Activated effector memory CD4-positive, alpha-beta T cell treated with Interleukin-2 at 50 U/mL for 16 hours (primary cell): ENCODE data around the gene CCDC78.
"Not testable (repeated sequence)": the region's sequence is repeated elsewhere in the genome, so short reads cannot be mapped to it uniquely, and the experiment has no call there.

Experiments
- DNase-seq: peaks from one replicate; pipeline ENCODE4 v3.0.0-alpha.2; 2020

Gene CCDC78

GRCh38 chr16:692356-693108 is 33.7 kb downstream of the CCDC78 start:
- no peak for DNase-seq

GRCh38 chr16:691242-691641 is 35.0 kb downstream of the CCDC78 start:
- not testable (repeated sequence) for DNase-seq

- no peak for DNase-seq
Observed at GRCh38 chr16:689175-689897, 36.9 kb downstream of the CCDC78 start.

GRCh38 chr16:687499-687898 is 38.7 kb downstream of the CCDC78 start:
- no peak for DNase-seq

- DNase-seq, result no peak
Observed at GRCh38 chr16:686459-687260, 39.6 kb downstream of the CCDC78 start.

GRCh38 chr16:685967-686366 is 40.3 kb downstream of the CCDC78 start:
- no peak for DNase-seq

GRCh38 chr16:684961-685696 is 41.1 kb downstream of the CCDC78 start:
- DNase-seq, result no peak

- DNase-seq, result peak; percentile 96
Observed at GRCh38 chr16:684071-684794, 42.0 kb downstream of the CCDC78 start, which contains the start of gene JMJD8. Gene JMJD8 (minus strand): TSS chr16:684334. CDS start chr16:684319, 15 bp downstream.

GRCh38 chr16:683396-684070 is 42.7 kb downstream of the CCDC78 start:
- DNase-seq, result no peak

- no peak for DNase-seq
Observed at GRCh38 chr16:682493-683395, 43.5 kb downstream of the CCDC78 start.

GRCh38 chr16:681746-682427 is 44.4 kb downstream of the CCDC78 start:
- DNase-seq, result no peak

GRCh38 chr16:680967-681745 is 45.1 kb downstream of the CCDC78 start:
- DNase-seq, result no peak

- DNase-seq, result no peak
Observed at GRCh38 chr16:680625-680945, 45.7 kb downstream of the CCDC78 start.

- DNase-seq, result peak; percentile 76
Observed at GRCh38 chr16:679814-680624, 46.2 kb downstream of the CCDC78 start, which contains the start of gene STUB1. Gene STUB1 (plus strand): TSS chr16:680410. CDS start chr16:680526, 116 bp downstream.

GRCh38 chr16:678858-679813 is 47.1 kb downstream of the CCDC78 start:
- DNase-seq, result no peak

- DNase-seq, result no peak
Observed at GRCh38 chr16:678209-678857, 47.9 kb downstream of the CCDC78 start.
